ENCODE data around the gene TRAFD1.

Gene TRAFD1

DNA sequence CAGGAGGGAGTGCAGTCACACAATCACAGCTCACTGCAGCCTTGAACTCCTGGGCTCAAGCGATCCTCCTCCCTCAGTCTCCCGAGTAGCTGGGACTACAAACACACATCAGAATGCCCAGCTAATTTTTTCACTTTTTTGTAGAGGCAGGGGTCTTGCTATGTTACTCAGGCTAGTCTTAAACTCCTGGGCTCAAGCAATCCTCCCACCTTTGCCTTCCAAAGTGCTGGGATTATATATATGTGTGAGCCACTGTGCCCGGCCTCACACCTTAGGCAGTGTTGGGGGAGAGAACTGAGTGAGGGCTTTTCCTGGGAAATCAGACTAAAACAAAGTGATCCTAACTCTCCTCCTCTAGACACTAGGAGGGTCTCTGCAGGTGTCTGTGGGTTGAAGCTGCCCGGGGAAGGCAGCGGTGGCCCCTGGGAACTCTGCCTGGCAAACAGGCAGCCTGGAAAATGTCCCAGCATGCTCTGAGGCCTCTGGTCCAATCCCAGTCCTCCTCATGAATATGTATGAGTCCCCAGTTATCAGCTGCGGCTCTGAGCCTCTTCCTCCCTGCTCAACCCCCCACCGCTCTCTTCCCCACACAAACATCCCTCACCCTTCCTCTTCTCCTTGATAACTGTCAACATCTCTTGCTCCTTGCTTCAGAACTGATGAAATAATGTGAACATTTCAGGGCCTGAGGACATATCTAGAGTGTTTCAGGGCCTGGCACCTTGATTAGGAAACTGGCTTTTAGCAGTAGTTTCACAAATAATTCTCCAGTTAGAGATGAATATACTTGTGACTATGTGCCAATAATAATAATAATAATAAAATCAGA is 8.9 kb upstream of the TRAFD1 start:
- DNase-seq: no peak

DNA sequence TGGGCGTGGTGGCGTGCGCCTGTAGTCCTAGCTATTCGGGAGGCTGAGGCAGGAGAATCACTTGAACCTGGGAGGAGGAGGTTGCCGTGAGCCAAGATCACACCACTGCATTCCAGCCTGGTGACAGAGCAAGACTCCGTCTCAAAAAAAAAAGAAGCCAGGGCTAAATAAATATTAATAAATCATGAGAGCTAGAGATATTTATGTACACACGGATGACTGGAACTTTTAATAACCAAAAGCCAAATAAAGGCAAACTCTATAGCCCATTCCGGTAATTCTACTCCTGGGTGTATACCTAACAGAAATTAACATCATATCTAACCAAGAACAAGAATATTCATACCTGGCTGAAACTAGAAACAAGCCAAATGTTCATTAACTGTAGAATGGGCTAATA is 7.7 kb upstream of the TRAFD1 start:
- no peak for DNase-seq

DNA sequence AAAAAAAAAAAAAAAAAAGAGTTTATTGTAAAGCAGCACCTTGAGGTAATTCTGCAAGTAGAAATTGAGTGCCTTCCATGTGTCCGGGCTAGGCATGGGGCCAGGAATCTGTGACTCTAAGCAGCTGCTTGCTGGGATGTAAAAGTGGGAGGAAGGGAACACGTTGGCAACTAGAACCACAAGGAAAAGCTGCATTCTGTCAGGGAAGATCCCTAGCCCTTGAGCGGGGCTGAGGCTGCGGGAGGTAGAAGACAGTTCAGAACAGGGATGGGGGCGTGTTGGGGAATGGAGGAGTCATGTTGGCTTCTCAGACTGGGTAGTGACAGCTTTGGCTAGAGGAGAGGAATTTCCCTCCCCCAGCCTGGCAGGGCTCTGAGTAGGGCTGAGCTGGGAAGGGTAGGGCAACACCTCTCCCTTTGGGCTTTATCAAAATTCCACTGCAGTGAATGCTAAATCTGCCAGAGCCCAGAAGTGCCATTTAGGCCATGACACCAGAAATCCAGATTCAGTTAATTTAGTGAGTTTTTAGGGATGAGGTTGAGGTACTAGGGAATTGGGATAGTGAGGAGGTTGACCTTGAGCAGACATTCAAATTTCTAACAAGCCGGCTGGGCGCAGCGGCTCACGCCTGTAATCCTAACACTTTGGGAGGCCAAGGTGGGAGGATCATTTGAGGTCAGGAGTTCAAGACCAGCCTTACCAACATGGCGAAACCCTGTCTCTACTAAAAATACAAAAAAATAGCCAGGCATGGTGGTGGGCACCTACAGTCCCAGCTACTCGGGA is 3.4 kb upstream of the TRAFD1 start:
- DNase-seq: no peak

DNA sequence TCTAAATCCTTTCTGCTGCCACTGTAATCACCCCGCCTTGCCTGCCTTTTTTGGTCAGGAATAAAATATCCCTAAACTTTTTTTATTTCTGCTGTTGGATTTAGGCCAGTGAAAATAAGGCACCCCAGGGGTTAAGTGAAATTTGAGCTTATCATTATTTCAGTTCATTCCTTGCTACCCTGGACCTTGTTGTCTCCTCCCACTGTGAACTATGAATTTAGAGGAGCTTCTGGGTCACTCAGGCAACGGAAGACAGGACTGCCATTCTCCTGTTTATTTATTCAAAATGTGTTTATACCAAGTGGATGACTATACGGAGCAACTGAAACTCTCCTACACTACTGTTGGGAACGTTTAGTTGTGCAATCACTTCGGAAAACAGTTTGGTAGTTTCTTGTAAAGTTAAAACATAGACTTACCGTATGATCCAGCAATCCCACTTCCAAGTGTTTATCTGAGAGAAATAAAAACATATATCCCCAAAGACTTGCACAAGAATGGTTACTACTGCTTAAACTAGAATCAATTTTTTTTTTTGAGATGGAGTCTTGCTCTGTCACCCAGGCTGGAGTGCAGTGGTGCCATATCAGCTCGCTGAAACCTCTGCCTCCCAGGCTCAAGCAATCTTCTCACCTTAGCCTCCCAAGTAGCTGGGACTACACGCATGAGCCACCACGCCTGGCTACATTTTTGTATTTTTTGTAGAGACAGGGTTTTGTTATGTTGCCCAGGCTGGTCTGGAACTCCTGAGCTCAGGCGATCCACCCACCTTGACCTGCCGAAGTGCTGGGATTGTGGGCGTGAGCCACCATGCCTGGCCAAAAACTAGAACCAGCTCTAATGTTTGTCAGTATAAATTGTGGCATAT is 2.3 kb upstream of the TRAFD1 start:
- no peak for DNase-seq

DNA sequence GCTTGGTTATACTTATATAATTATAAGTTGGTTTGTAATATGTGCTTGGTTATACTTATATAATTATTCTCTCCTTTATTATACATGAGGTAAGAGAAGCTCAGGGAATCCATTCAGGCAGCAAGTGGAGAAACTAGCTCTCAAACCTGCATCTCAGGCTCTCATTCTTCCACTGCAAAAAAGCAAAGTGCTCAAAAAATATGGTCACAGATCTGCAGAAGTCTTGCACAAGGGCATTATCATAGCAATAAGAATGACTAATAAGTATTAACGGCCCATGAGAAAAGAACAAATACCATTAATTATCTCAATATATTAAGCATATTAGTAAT is 476 bp upstream of the TRAFD1 start:
- DNase-seq: no peak

DNA sequence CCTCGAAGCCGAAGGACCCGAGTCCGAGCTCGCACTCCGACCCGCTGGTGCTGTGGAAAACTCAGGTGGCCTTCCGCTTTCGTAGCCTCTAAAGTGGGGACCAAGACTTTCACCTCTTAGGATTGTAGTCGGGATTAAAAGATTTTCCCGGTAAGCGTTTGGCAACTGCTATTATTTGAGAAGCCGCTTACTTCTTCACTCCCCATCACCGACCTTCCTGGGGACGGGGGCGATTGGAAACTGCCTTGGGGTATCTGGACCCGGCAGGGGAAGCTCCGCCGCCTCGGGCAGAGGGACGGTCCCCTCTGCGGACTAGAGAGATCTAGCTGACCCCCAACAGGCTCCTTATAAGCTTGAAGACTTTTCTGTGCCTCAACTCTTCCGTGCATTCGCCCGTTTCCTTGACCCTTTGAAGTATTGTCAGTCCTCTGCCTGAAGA is 659 bp downstream of the TRAFD1 start:
- DNase-seq: no peak

DNA sequence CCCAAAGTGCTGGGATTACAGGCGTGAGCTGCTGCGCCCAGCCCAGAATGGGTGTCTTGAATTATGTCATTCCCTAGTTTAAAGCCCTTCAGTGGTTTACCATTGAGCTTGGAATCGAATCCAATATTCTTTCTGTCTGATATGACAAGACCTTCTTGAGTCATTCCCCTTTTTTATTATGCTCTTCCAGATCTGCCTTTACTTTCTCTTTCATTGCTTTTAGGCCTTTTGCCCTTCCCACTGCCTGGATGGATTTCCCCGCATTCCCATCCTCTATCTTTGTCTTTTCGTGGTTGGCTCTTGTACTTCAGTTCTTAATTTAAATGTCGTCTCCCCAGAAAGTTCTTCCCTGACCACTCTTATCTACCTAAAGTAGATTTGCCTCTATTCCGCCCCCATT is 1.6 kb downstream of the TRAFD1 start:
- no peak for DNase-seq

DNA sequence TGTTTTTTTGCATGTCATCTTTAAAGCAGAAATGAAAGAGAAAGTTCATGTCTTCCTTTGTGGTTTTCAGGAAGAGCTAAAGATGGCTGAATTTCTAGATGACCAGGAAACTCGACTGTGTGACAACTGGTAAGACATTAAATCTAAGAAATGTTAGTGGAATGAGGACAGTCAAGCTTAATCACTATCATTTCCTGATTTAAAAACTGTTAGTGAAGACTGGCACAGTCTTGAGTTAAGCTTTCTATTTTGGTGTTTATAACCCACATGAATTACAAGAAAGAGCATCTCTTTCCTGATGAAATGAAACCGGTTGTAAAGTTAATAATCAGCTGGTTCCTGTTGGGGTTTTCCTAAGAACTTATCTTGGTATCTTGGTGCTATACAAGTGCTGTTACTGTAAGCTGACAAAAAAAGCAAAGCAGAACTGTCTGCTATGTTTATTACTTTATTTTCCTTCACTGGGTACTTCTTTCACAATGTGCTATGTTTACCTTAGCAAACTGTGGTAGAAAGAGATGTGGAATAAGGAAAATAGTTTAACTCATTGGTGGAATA is 5.2 kb downstream of the TRAFD1 start:
- peak; percentile 72 for DNase-seq

DNA sequence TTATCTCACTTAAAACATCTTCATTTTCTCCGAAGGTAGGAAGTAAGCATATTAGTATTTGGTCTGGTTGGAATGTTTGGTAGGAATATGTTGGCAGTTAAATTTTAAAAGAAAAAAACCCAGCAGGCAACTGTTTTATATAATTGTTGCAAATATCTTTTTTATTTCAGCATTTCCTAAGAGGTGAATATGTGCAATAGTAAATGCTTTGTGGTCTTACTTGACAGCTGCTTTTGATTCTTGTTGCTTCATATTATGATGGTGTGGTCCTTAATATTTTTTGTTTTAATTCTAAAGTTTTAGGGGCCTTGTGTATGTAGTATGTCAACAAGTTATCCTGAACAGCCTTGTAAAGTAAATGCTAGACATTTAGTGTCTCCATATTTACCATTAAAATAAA is 6.3 kb downstream of the TRAFD1 start:
- DNase-seq: no peak

DNA sequence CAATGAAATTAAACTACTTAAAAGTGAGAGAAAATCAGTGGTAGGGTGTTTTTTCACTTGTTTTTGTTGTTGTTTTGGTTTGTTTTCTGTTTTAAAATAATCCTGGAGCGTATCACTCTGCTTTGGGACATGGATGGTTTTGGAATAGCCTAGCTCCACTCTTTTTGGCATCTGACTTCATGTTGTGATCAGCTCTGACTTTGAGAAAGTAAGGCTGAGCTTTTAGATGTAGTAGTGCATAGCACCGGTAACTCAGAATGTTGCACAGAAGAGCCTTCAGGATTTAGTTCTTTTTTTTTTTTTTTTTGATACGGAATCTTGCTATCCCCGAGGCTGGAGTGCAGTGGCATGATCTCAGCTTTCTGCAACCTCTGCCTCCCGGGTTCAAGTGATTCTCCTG is 8.1 kb downstream of the TRAFD1 start:
- no peak for DNase-seq

DNA sequence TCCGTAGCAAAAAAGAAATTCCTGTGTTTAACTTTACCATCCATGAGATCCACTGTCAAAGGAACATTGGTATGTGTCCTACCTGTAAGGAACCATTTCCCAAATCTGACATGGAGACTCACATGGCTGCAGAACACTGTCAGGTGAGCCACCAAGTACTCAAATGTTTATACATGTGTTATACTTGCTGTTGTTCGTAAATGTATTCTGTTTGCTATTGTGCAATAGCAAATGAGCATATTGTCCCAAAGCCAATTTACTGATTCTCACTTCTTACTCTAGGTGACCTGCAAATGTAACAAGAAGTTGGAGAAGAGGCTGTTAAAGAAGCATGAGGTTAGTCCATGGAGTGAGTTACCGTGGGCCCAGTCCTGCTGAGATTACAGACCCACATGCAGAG is 9.4 kb downstream of the TRAFD1 start:
- no peak for DNase-seq

DNA sequence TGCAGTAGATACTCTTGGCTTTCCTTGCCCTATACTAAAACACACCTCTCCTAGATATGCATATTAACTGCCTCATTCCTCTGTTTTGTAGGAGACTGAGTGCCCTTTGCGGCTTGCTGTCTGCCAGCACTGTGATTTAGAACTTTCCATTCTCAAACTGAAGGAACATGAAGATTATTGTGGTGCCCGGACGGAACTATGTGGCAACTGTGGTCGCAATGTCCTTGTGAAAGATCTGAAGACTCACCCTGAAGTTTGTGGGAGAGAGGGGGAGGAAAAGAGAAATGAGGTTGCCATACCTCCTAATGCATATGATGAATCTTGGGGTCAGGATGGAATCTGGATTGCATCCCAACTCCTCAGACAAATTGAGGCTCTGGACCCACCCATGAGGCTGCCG is 15.4 kb downstream of the TRAFD1 start:
- no peak for DNase-seq

DNA sequence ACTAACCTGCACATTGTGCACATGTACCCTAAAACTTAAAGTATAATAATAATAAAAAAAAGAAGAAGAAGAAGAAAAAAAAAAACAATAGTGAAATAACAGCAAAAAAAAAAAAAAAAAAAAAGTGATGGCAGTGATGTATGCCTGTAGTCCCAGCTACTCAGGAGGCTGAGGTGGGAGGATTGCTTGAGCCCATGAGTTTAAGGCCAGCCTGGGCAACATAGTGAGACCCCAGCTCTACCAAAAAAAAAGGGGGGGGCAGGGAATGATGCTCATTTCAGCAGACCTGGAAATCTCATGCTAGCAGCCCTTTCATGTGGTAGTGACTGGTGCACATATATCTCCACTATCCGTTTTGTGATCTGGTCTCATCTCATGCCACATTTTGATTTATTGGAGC is 20.8 kb downstream of the TRAFD1 start:
- DNase-seq: no peak

DNA sequence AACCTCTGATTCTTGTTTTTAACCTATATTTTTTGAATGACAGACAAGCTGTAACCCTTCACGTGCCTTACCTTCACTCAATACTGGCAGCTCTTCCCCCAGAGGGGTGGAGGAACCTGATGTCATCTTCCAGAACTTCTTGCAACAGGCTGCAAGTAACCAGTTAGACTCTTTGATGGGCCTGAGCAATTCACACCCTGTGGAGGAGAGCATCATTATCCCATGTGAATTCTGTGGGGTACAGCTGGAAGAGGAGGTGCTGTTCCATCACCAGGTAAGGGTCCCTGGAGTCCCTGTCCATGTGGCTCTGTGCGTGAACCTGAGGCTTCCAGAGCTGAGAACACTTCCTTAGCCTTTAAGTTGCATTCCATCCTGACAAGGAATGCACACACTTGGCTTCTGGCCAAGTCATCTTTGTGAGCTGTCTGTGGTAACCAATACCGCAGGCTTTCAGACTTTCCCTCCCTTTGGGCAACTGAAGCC is 22.7 kb downstream of the TRAFD1 start:
- no peak for DNase-seq

DNA sequence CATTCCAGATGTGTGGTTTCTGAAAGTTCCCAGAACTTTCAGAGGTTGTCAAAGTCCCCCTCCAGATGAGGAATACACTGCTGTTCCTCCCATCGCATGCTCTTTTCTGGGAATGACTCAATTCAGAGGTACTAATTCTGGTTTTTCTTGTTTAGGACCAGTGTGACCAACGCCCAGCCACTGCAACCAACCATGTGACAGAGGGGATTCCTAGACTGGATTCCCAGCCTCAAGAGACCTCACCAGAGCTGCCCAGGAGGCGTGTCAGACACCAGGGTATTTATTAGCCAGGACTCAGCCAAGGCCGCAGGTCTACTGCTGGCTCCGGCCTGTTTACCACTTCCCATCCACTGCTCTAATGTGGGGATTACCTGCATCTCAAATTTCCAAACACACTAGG is 24.2 kb downstream of the TRAFD1 start:
- no peak for DNase-seq

DNA sequence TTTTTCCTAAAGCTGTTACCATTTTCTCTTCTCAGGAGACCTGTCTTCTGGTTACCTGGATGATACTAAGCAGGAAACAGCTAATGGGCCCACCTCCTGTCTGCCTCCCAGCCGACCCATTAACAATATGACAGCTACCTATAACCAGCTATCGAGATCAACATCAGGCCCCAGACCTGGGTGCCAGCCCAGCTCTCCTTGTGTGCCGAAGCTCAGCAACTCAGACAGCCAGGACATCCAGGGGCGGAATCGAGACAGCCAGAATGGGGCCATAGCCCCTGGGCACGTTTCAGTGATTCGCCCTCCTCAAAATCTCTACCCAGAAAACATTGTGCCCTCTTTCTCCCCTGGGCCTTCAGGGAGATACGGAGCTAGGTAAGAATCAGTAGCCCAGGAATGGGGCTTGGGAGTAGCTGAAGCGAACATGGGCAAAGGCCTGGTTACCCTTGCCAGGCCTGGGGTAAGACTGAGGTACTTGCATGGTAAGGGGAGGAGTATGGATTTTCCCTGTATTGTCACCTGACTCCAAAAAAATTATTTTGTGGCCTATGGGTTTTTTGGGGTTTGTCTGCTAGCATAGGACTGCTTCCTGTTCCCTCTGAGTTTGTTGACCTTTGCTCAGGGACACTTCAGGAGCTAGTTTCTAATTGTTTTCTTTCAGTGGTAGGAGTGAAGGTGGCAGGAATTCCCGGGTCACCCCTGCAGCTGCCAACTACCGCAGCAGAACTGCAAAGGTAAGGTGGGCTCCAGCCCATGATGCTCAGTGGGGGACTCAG is 26.6 kb downstream of the TRAFD1 start:
- no peak for DNase-seq

DNA sequence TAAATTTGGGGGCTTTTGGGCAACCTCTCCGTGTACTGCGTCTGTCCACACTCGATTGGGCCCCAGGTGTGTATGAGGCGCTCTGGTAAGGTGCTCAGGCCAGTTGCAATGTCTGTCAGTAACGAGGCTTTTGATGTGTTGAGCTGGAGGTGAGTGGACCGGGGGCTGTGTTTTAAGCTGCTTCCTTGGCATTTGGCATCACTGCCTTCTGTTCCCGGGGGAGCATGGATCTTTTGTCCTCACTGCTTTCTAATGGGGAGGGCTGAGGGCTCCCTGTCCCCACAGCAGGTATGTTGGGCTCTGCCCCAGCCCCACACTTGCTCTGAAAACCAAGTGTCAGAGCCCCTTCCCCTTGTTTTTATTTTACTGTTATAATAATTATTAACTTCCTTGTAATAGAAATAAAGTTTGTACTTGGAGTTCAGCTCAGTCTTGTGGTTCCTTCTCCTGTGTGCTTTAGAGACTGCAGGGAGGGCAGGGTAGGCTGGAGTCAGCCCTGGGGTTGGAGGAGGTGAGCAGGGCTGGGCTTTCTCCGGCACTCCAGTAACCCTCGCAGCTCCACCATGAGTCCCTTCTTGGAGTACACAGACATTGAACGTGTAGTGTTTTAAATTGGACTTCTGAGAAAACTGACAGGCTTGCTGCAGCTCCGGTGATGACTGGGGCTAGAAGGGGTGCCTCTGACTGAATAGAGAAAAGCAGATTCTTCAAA is 28.0 kb downstream of the TRAFD1 start:
- no peak for DNase-seq

DNA sequence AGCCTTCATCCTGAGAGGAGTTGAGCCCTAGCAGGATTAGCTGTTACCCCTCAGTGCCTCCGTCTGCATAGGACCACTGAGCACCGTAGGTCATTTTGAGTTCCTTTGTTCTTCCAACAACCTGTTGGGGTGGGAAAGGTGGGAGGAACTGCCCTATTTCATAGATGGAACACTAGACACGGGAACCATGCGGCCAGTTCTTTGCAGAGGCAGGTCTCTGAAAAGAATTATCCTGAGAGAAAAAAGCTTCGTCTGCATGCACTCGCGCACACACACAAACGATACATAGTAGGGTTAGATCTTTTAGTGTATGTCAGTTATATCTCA is 28.5 kb downstream of the TRAFD1 start:
- DNase-seq: no peak

DNA sequence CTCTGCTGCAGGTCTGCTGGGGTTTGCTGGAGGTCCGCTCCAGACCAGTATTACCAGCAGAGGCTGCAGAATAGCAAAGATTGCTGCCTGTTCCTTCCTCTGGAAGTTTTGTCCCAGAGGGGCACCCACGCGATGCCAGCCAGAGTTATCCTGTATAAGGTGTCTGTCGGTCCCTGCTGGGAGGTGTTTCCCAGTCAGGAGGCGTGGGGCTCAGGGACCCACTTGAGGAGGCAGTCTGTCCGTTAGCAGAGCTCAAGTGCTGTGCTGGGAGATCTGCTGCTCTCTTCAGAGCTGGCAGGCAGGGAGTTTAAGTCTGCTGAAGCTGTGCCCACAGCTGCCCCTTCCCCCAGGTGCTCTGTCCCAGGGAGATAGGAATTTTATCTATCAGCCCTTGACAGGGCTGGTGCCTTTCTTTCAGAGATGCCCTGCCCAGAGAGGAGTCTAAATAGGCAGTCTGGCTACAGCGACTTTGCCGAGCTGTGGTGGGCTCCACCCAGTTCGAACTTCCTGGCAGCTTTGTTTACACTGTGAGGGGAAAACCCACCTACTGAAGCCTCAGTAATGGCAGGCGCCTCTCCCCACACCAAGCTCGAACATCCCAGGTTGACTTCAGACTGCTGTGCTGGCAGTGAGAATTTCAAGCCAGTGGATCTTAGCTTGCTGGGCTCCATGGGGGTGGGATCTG is 33.2 kb downstream of the TRAFD1 start:
- DNase-seq: peak; percentile 64

DNA sequence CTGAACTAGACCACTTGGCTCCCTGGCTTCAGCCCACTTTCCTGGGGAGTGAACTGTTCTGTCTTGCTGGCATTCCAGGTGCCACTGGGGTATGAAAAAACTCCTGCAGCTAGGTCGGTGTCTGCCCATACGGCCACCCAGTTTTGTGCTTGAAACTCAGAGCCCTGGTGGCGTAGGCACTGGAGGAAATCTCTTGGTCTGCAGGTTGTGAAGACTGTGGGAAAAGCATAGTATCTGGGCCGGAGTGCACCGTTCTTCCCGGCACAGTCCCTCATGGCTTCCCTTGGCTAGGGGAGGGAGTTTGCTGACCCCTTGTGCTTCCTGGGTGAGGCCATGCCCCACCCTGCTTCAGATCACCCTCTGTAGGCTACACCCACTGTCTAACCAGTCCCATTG is 33.8 kb downstream of the TRAFD1 start:
- DNase-seq: no peak

DNA sequence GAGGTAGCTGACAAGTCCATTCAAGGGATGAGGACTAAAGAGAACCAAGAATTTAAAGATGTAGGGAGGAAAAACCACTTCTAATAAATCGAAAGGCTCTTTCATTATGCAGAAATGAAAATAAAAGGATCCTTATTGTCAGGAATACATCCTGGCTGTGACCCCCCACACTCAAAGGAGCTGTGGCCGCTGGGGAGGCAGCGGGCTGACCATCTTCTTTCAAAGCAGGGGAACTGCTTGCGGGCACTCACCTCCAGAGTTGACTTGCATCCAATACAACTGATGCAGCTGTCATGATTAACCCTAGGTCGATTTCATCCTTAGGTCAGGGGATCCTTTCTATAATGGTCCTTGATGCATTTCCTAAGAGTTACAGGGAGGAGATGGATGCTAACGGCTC is 35.3 kb downstream of the TRAFD1 start:
- no peak for DNase-seq

Measured in CD4-positive, alpha-beta T cell treated with Interleukin-12 subunit alpha and Interleukin-12 subunit beta, for 1 hour (primary cell).